CD4-positive, CD25-positive, alpha-beta regulatory T cell (primary cell): ENCODE measurements around the gene TAF5L. TPM values are rescaled to one million over a fixed set of nuclear protein-coding genes. Genes with fewer than 3 reads are reported as not detected.
A peak's percentile ranks its signal among the peaks of the same experiment; 100 is the strongest.

Experiments
- ATAC-seq, 2 donors: fragments of 150-1000 bp; cut with Tn5 transposase; one replicate each; pipeline ENCODE4 v1.10.0; 2021; ENCODE audit warnings: low read depth in 2 of 2, moderate number of reproducible peaks in 2 of 2, moderate library complexity in 1 of 2
- DNase-seq, 3 donors: peaks; one replicate each; pipeline versions ENCODE4 v3.0.0 to v3.0.0-alpha.2; 2012 to 2022; ENCODE audit warnings: mixed read lengths in 1 of 3
- H3K27ac ChIP-seq: one replicate; pipeline ENCODE4 v1.7.0; 2013; ENCODE audit warnings: mild to moderate bottlenecking, low read length; ENCODE audit not compliant: insufficient read depth, poor library complexity, severe bottlenecking
- H3K27me3 ChIP-seq: one replicate; pipeline ENCODE4 v1.7.0; 2013; ENCODE audit warnings: low read length; ENCODE audit not compliant: control insufficient read depth, insufficient read depth
- H3K36me3 ChIP-seq: one replicate; pipeline ENCODE4 v1.7.0; 2013; ENCODE audit warnings: mild to moderate bottlenecking, low read length, moderate library complexity; ENCODE audit not compliant: control insufficient read depth, insufficient read depth
- H3K4me1 ChIP-seq: 2 replicates; pipeline ENCODE4 v1.7.0; 2013; ENCODE audit warnings: mild to moderate bottlenecking, low read length; ENCODE audit not compliant: insufficient read depth, control insufficient read depth, poor library complexity, severe bottlenecking
- H3K4me3 ChIP-seq: one replicate; pipeline ENCODE4 v1.7.0; 2013; ENCODE audit warnings: low read depth, mild to moderate bottlenecking, low read length, moderate library complexity
- H3K9me3 ChIP-seq, 2 experiments: 1 replicate in 1 of 2; 2 replicates in 1 of 2; pipeline ENCODE4 v1.7.0; 2013; ENCODE audit warnings: low read length in 2 of 2, mild to moderate bottlenecking in 1 of 2, moderate library complexity in 1 of 2; ENCODE audit not compliant: control insufficient read depth in 2 of 2
- H3K27ac Mint-ChIP-seq, 3 donors: one replicate each; pipeline ENCODE4 v1.8.0; 2020 to 2022; ENCODE audit warnings: mild to moderate bottlenecking in 3 of 3, mixed read lengths in 3 of 3, moderate library complexity in 2 of 3
- H3K27me3 Mint-ChIP-seq: one replicate; pipeline ENCODE4 v1.8.0; 2022; ENCODE audit warnings: mild to moderate bottlenecking, mixed read lengths
- H3K36me3 Mint-ChIP-seq: one replicate; pipeline ENCODE4 v1.8.0; 2020; ENCODE audit warnings: mixed read lengths
- H3K4me1 Mint-ChIP-seq, 4 donors: one replicate each; pipeline ENCODE4 v1.8.0; 2020 to 2022; ENCODE audit warnings: mixed read lengths in 4 of 4, mild to moderate bottlenecking in 1 of 4
- H3K4me3 Mint-ChIP-seq, 4 donors: one replicate each; pipeline ENCODE4 v1.8.0; 2020 to 2022; ENCODE audit warnings: mild to moderate bottlenecking in 4 of 4, mixed read lengths in 4 of 4, moderate library complexity in 3 of 4
- H3K9me3 Mint-ChIP-seq, 7 donors: one replicate each; pipeline ENCODE4 v1.8.0; 2020 to 2022; ENCODE audit warnings: mixed read lengths in 7 of 7, mild to moderate bottlenecking in 3 of 7, moderate library complexity in 2 of 7
- polyA plus RNA-seq, 4 donors: library from polyadenylated mRNA; unstranded; fragments of 300-500 nt; fragmentation: Illumina TruSeq; gene quantifications; one replicate each; pipeline ENCODE4 v1.2.3, GENCODE V29; 2021
- total RNA-seq: library from RNA; stranded (reverse); gene quantifications from one replicate; pipeline ENCODE4 v1.2.3, GENCODE V29; 2022

The TAF5L gene
- total and polyA plus RNA-seq, 5 donors from 2014 or later, result 4.6 to 33.6 (median 5.9) TPM

DNA sequence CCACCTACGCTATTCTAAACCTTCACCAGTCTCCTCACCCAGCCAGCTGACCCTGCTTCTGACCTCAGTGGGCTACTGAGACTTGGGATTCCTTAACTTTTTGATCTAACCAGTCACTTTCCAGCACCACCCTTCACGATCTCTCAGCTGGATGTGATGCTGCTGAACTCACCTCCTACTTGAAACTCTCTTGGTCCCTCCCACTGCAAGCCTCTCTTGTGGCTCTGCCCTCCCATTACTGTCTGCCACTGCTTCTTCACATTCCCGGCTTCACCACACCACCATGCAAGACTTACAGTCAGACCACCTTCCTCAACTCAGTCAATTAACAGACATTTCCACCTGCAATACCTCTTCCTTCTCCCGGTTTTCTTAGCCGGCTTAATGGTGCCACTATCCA is 6.3 kb downstream of the TAF5L start:
- ATAC-seq (no peak), DNase-seq (no peak)
- no peak overlapping the region for H3K4me3 ChIP-seq
- peak overlapping the region; percentile 2 to 72 (median 18) for H3K27ac Mint-ChIP-seq
- H3K4me1 Mint-ChIP-seq, result peaks cover 29 to 68% (median 55%) of the 10 kb centered on the region in 4 donors
- peak overlapping the region in 1 of 4 donors; percentile 53 for H3K4me3 Mint-ChIP-seq
- H3K27ac ChIP-seq, result no peak overlapping the region
- no peaks in the 10 kb centered on the region for H3K36me3 Mint-ChIP-seq
- H3K36me3 ChIP-seq, result no peaks in the 10 kb centered on the region
- H3K27me3 Mint-ChIP-seq, result no peaks in the 10 kb centered on the region
- no peaks in the 10 kb centered on the region for H3K27me3 ChIP-seq
- H3K9me3 Mint-ChIP-seq, result no peaks in the 10 kb centered on the region
- no peaks in the 10 kb centered on the region for H3K9me3 ChIP-seq
- peaks cover 27% of the 10 kb centered on the region for H3K4me1 ChIP-seq

GRCh38 chr1:229619002-229619401 is 6.9 kb downstream of the TAF5L start:
- H3K4me1 Mint-ChIP-seq, result peaks cover 27 to 64% (median 52%) of the 10 kb centered on the region in 4 donors
- Histone ChIP-seq H3K27ac (no peak overlapping the region), H3K27me3 (no peaks in the 10 kb centered on the region), H3K36me3 (peaks cover 3% of the 10 kb centered on the region), H3K9me3 (no peaks in the 10 kb centered on the region), H3K4me3 (no peak overlapping the region), H3K4me1 (peaks cover 21% of the 10 kb centered on the region)
- DNase-seq (peak in 1 of 3 donors; percentile 22), ATAC-seq (no peak)
- H3K4me3 Mint-ChIP-seq, result peak overlapping the region in 1 of 4 donors; percentile 53
- no peaks in the 10 kb centered on the region for H3K9me3 Mint-ChIP-seq
- no peaks in the 10 kb centered on the region for H3K27me3 Mint-ChIP-seq
- peak overlapping the region in 1 of 3 donors; percentile 18 for H3K27ac Mint-ChIP-seq
- no peaks in the 10 kb centered on the region for H3K36me3 Mint-ChIP-seq

DNA sequence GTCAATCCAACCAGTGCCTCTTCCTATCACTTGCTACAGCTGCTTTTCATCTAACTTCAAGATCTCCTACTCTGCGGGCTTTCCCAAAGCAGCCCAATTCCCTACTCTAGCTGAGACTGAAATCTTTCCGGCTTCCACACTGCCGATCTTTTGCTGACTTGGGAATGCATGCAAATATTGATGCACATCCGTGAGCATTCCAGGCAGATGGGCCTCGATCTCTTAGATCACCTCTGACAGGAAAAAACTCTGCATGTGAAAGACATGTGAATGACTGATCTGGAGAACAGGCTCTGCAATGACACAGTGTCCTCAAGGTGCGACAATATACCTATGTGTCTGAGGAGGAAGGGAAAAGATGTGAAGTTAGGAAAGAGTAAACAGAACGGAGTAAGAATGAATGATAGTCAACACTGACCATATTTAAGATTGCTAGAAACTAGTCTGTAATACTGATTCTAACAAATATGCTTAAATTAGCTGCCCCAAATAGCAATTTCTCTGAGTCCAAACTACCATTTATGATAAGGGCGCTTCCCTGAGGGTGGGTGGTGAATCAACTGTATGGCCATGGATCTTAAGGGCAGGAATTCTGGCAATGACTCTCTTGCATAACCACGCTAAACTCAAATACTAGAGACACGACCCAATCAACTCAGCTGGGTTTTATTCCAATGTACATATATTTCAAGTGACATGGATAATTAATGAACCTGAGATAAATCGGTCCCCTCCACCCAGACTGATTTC is 8.4 kb downstream of the TAF5L start:
- H3K27ac Mint-ChIP-seq, result peak overlapping the region in 2 of 3 donors; percentile 15 to 43
- no peak for DNase-seq
- H3K27me3 Mint-ChIP-seq, result no peaks in the 10 kb centered on the region
- H3K9me3 Mint-ChIP-seq, result no peaks in the 10 kb centered on the region
- peaks cover 12% of the 10 kb centered on the region for H3K4me1 ChIP-seq
- ATAC-seq, result no peak
- no peaks in the 10 kb centered on the region for H3K27me3 ChIP-seq
- no peak overlapping the region for H3K4me3 ChIP-seq
- H3K36me3 Mint-ChIP-seq, result peaks cover 4% of the 10 kb centered on the region
- H3K36me3 ChIP-seq, result peaks cover 17% of the 10 kb centered on the region
- no peaks in the 10 kb centered on the region for H3K9me3 ChIP-seq
- H3K4me3 Mint-ChIP-seq, result peak overlapping the region in 1 of 4 donors; percentile 43
- H3K27ac ChIP-seq, result no peak overlapping the region
- peaks cover 18 to 55% (median 41%) of the 10 kb centered on the region in 4 donors for H3K4me1 Mint-ChIP-seq

GRCh38 chr1:229614701-229615100 is 11.2 kb downstream of the TAF5L start:
- Histone ChIP-seq H3K4me3 (no peak overlapping the region), H3K36me3 (peaks cover 45% of the 10 kb centered on the region), H3K27ac (no peak overlapping the region), H3K27me3 (no peaks in the 10 kb centered on the region), H3K4me1 (peaks cover 12% of the 10 kb centered on the region), H3K9me3 (no peaks in the 10 kb centered on the region)
- peaks cover 8 to 28% (median 24%) of the 10 kb centered on the region in 4 donors for H3K4me1 Mint-ChIP-seq
- H3K36me3 Mint-ChIP-seq, result peaks cover 23% of the 10 kb centered on the region
- peaks cover 0 to 1% (median 0%) of the 10 kb centered on the region in 7 donors for H3K9me3 Mint-ChIP-seq
- ATAC-seq (no peak), DNase-seq (no peak)
- H3K27me3 Mint-ChIP-seq, result no peaks in the 10 kb centered on the region
- no peak overlapping the region for H3K27ac Mint-ChIP-seq
- H3K4me3 Mint-ChIP-seq, result no peak overlapping the region

DNA sequence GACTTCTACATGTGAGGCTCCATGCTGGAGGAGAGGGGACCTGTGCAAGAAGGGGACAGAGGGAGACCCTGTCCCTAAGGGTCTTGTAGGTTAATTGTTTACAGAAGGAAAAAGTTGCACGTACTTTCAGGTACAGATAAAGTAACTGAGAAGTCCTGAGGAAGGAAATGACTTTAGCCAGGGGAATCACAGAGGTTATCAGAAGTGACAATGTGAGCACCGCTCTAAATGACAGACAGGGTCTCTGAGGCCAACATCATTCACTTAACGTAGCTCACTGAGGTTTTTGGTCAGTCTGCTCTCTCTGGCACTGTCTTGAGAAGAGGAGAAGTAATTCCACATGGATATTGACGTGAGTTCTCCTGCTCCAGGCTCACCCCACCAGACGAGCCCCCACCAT is 12.0 kb downstream of the TAF5L start:
- H3K4me1 ChIP-seq, result peaks cover 5% of the 10 kb centered on the region
- Mint-ChIP-seq H3K27me3 (no peaks in the 10 kb centered on the region), H3K36me3 (peaks cover 29% of the 10 kb centered on the region), H3K4me1 (peaks cover 7 to 20% (median 17%) of the 10 kb centered on the region in 4 donors), H3K27ac (no peak overlapping the region), H3K9me3 (peaks cover 0 to 1% (median 0%) of the 10 kb centered on the region in 7 donors), H3K4me3 (no peak overlapping the region)
- no peak for DNase-seq
- H3K36me3 ChIP-seq, result peaks cover 53% of the 10 kb centered on the region
- H3K27me3 ChIP-seq, result no peaks in the 10 kb centered on the region
- ATAC-seq, result no peak
- no peak overlapping the region for H3K4me3 ChIP-seq
- no peak overlapping the region for H3K27ac ChIP-seq
- H3K9me3 ChIP-seq, result no peaks in the 10 kb centered on the region

GRCh38 chr1:229608590-229608989 is 17.3 kb downstream of the TAF5L start:
- no peak for DNase-seq
- no peaks in the 10 kb centered on the region for H3K4me1 ChIP-seq
- peaks cover 58% of the 10 kb centered on the region for H3K36me3 Mint-ChIP-seq
- no peaks in the 10 kb centered on the region for H3K27me3 Mint-ChIP-seq
- no peak overlapping the region for H3K27ac ChIP-seq
- no peaks in the 10 kb centered on the region for H3K9me3 ChIP-seq
- no peak overlapping the region for H3K4me3 ChIP-seq
- no peaks in the 10 kb centered on the region for H3K27me3 ChIP-seq
- H3K4me1 Mint-ChIP-seq, result peaks cover 0 to 5% (median 0%) of the 10 kb centered on the region in 4 donors
- peaks cover 91% of the 10 kb centered on the region for H3K36me3 ChIP-seq
- no peak for ATAC-seq
- peaks cover 0 to 1% (median 0%) of the 10 kb centered on the region in 7 donors for H3K9me3 Mint-ChIP-seq
- no peak overlapping the region for H3K4me3 Mint-ChIP-seq
- no peak overlapping the region for H3K27ac Mint-ChIP-seq

DNA sequence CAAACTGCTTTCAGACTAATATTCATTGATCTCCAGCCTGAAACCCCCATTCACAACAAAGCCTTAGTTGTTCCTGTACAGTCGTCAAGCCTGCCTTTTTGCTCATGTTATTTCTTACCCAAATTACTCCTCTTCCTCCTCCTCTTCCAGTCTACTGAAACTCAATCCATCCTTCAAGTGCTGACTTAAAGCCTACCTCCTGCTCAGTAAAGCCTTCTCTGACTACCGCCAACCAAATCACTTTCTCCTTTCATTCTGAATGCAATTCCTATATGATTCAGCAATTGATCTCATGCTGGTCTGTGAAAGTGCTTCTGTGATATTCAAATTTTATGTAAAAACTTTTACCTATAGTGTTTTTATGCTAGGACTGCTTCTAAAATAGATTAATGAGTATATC is 18.6 kb downstream of the TAF5L start:
- Histone ChIP-seq H3K4me3 (no peak overlapping the region), H3K27me3 (no peaks in the 10 kb centered on the region), H3K36me3 (peaks cover 90% of the 10 kb centered on the region), H3K9me3 (no peaks in the 10 kb centered on the region), H3K27ac (no peak overlapping the region), H3K4me1 (no peaks in the 10 kb centered on the region)
- H3K9me3 Mint-ChIP-seq, result peaks cover 0 to 1% (median 0%) of the 10 kb centered on the region in 7 donors
- no peak overlapping the region for H3K27ac Mint-ChIP-seq
- DNase-seq (no peak), ATAC-seq (no peak)
- H3K4me1 Mint-ChIP-seq, result peaks cover 0 to 5% (median 2%) of the 10 kb centered on the region in 4 donors
- H3K27me3 Mint-ChIP-seq, result no peaks in the 10 kb centered on the region
- H3K36me3 Mint-ChIP-seq, result peaks cover 60% of the 10 kb centered on the region
- no peak overlapping the region for H3K4me3 Mint-ChIP-seq
